Measurements from ENCODE around the gene DNAH9. TPM values are rescaled to one million over a fixed set of nuclear protein-coding genes. Genes with fewer than 3 reads are reported as not detected.

The DNAH9 gene
- total RNA-seq, 1 experiment from 2014 or later: 0.22 TPM

DNA sequence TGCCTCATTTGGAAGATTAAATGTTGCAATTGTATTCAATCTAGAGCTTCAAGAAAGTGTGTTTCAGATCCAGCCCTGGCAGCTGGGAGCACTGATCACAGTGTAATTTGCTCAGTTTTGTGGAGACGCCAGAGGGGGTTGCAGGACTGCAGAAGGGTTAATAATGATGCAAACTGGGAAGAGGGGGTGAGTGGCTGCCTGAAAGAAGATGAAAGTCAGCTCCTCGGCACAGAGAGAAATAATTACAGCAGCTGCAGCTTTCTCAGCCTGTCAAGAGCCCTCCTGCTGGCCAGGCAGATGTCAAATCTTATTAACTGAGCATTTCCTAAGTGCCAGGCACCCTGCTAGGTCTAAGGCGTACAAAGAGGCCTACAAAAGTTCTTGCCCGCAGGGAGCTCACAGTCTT is 301.3 kb downstream of the DNAH9 start:
- Histone ChIP-seq H3K23me2 (ENCODE audit: insufficient read length, low read depth, low read length, poor library complexity, severe bottlenecking) (no peaks in the 10 kb centered on the region), H3K4ac (ENCODE audit: low read depth, low read length) (no peak overlapping the region), H2AK5ac (ENCODE audit: insufficient read length, low read length) (no peak overlapping the region), H3T11ph (ENCODE audit: low read length) (no peak overlapping the region), H3K9me3 (ENCODE audit: control insufficient read depth, low read depth, low read length) (no peaks in the 10 kb centered on the region), H2AFZ (ENCODE audit: low read length) (no peak overlapping the region), H4K8ac (replicated peaks; ENCODE audit: insufficient read length, low read depth, low read length) (no peak overlapping the region), H2BK12ac (ENCODE audit: insufficient read length, low read depth, low read length) (no peak overlapping the region), H4K20me1 (ENCODE audit: control insufficient read depth, insufficient read depth, insufficient read length) (no peaks in the 10 kb centered on the region), H3K9ac (ENCODE audit: extremely low read depth, insufficient read length, low read length) (no peak overlapping the region), H3K56ac (ENCODE audit: insufficient read length, low read depth, low read length) (no peak overlapping the region), H2BK120ac (ENCODE audit: low read depth, low read length, poor library complexity, severe bottlenecking) (no peak overlapping the region), H3K4me2 (ENCODE audit: insufficient read depth, insufficient read length, low read length) (no peak overlapping the region), H3K79me1 (ENCODE audit: insufficient read depth, low read depth, low read length, poor library complexity, severe bottlenecking) (no peaks in the 10 kb centered on the region), H3K18ac (ENCODE audit: insufficient read length, low read depth, low read length) (no peak overlapping the region), H3K4me1 (ENCODE audit: insufficient read depth, low read length) (no peaks in the 10 kb centered on the region), H2BK20ac (ENCODE audit: low read depth, low read length, poor library complexity, severe bottlenecking) (no peak overlapping the region), H3K79me2 (ENCODE audit: insufficient read depth, low read length) (no peaks in the 10 kb centered on the region), H3K23ac (ENCODE audit: insufficient read length, low read depth, low read length) (no peak overlapping the region), H3K14ac (ENCODE audit: insufficient read depth, low read length) (no peak overlapping the region), H3K27ac (ENCODE audit: insufficient read length, low read depth, low read length) (no peak overlapping the region), H2BK15ac (ENCODE audit: low read depth, low read length) (no peak overlapping the region), H4K91ac (ENCODE audit: insufficient read length, low read depth, low read length) (no peak overlapping the region), H2BK5ac (ENCODE audit: insufficient read length, low read length) (no peak overlapping the region), H3K27me3 (ENCODE audit: insufficient read depth, low read length) (no peaks in the 10 kb centered on the region), H4K5ac (ENCODE audit: insufficient read length, low read depth, low read length) (no peak overlapping the region)
- H3K27me3 Mint-ChIP-seq (ENCODE audit: low read depth): no peaks in the 10 kb centered on the region
- no peaks in the 10 kb centered on the region for H3K9me3 Mint-ChIP-seq
- no peak overlapping the region for H3K4me3 Mint-ChIP-seq
- H3K27ac Mint-ChIP-seq: no peak overlapping the region; a peak in 1 of 7 replicates
- H3K36me3 Mint-ChIP-seq (ENCODE audit: insufficient read depth in 1 of 3, low read depth in 3 of 3): no peaks in the 10 kb centered on the region
- H3K4me1 Mint-ChIP-seq: peaks cover 12 to 13% of the 10 kb centered on the region in 2 experiments
- no peak for DNase-seq
- WGBS (ENCODE audit: extremely low coverage, insufficient read length, low lambda C conversion rate): no CpG with 5 or more reads among the region's 4 CpGs
- TF ChIP-seq, protein P1, sequence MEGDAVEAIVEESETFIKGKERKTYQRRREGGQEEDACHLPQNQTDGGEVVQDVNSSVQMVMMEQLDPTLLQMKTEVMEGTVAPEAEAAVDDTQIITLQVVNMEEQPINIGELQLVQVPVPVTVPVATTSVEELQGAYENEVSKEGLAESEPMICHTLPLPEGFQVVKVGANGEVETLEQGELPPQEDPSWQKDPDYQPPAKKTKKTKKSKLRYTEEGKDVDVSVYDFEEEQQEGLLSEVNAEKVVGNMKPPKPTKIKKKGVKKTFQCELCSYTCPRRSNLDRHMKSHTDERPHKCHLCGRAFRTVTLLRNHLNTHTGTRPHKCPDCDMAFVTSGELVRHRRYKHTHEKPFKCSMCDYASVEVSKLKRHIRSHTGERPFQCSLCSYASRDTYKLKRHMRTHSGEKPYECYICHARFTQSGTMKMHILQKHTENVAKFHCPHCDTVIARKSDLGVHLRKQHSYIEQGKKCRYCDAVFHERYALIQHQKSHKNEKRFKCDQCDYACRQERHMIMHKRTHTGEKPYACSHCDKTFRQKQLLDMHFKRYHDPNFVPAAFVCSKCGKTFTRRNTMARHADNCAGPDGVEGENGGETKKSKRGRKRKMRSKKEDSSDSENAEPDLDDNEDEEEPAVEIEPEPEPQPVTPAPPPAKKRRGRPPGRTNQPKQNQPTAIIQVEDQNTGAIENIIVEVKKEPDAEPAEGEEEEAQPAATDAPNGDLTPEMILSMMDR (conservative IDR thresholded peaks at IDR 0.05): no peak; the same call in 2 of the 3 replicates
